ENCODE results near the gene FLYWCH2. TPM values are rescaled to one million over a fixed set of nuclear protein-coding genes. Genes with fewer than 3 reads are reported as not detected.
A peak's percentile ranks its signal among the peaks of the same experiment; 100 is the strongest.

FLYWCH2 gene
- total and polyA plus RNA-seq, 7 donors: 27.5 to 64.2 (median 43.2) TPM

GRCh38 chr16:2914233-2914632, 31.2 kb downstream of the FLYWCH2 start:
- H3K27me3 ChIP-seq: no peaks in the 10 kb centered on the region
- no peak for TF ChIP-seq POLR2AphosphoS5 (IDR thresholded peaks at IDR 0.05)
- TF ChIP-seq EP300 (IDR thresholded peaks at IDR 0.05): no peak
- no peak for TF ChIP-seq POLR2A (IDR thresholded peaks at IDR 0.05)
- TF ChIP-seq CTCF (IDR thresholded peaks at IDR 0.05): no peak
- no peak overlapping the region for H3K4me3 ChIP-seq
- no peak overlapping the region for H3K27ac ChIP-seq
- H3K9me3 ChIP-seq: no peaks in the 10 kb centered on the region
- peaks cover 0 to 39% (median 3%) of the 10 kb centered on the region in 4 donors for H3K36me3 ChIP-seq
- no peak for DNase-seq
- peaks cover 0 to 18% (median 15%) of the 10 kb centered on the region in 4 donors for H3K4me1 ChIP-seq
- WGBS, 2 donors: 94 to 95% methylated on average over 12 of the region's 12 CpGs
- intact Hi-C loops (cut with DNase I): loop anchor here (10.0 kb wide), 1 partner anchor 241 kb away; no protein-coding TSS in a partner anchor

GRCh38 chr16:2915196-2915929, 32.3 kb downstream of the FLYWCH2 start:
- H3K27ac ChIP-seq: no peak overlapping the region
- no peak for TF ChIP-seq CTCF (IDR thresholded peaks at IDR 0.05)
- no peak for TF ChIP-seq POLR2A (IDR thresholded peaks at IDR 0.05)
- no peak for TF ChIP-seq POLR2AphosphoS5 (IDR thresholded peaks at IDR 0.05)
- no peak for TF ChIP-seq EP300 (IDR thresholded peaks at IDR 0.05)
- no peak overlapping the region for H3K4me3 ChIP-seq
- intact Hi-C loops (cut with DNase I): loop anchor here (5.0 to 10.0 kb wide), 2 partner anchors 33 to 239 kb away; partner anchors contain the start of gene FLYWCH2
- no peaks in the 10 kb centered on the region for H3K27me3 ChIP-seq
- no peak for DNase-seq
- 90 to 94% methylated on average over 13 of the region's 13 CpGs for WGBS, 2 donors
- no peaks in the 10 kb centered on the region for H3K9me3 ChIP-seq
- H3K4me1 ChIP-seq: peaks cover 0 to 25% (median 22%) of the 10 kb centered on the region in 4 donors
- peaks cover 0 to 39% (median 3%) of the 10 kb centered on the region in 4 donors for H3K36me3 ChIP-seq

GRCh38 chr16:2919511-2920255, 36.7 kb downstream of the FLYWCH2 start:
- Histone ChIP-seq H3K4me3 (no peak overlapping the region), H3K27me3 (no peaks in the 10 kb centered on the region), H3K4me1 (peaks cover 0 to 10% (median 7%) of the 10 kb centered on the region in 4 donors), H3K9me3 (no peaks in the 10 kb centered on the region), H3K27ac (peak overlapping the region; percentile 67 to 79 (median 72)), H3K36me3 (peaks cover 0 to 46% (median 4%) of the 10 kb centered on the region in 4 donors)
- 16 to 20% methylated on average over 13 of the region's 13 CpGs for WGBS, 2 donors
- TF ChIP-seq POLR2AphosphoS5 (IDR thresholded peaks at IDR 0.05) (peak in 3 of 4 donors; percentile 32 to 39 (median 35)), CTCF (IDR thresholded peaks at IDR 0.05) (peak; percentile 93 to 98 (median 96)), EP300 (IDR thresholded peaks at IDR 0.05) (no peak)
- DNase-seq: peak; percentile 83
- intact Hi-C loops (cut with DNase I): loop anchor here (1.0 to 10.0 kb wide), 3 partner anchors 15 to 235 kb away; partner anchors contain the start of gene FLYWCH2

- no peaks in the 10 kb centered on the region for H3K27me3 ChIP-seq
- H3K4me3 ChIP-seq: no peak overlapping the region
- peaks cover 0 to 16% (median 2%) of the 10 kb centered on the region in 4 donors for H3K36me3 ChIP-seq
- peaks cover 0 to 20% (median 16%) of the 10 kb centered on the region in 4 donors for H3K4me1 ChIP-seq
- 96 to 97% methylated on average over 14 of the region's 14 CpGs for WGBS, 2 donors
- no peak overlapping the region for H3K27ac ChIP-seq
- TF ChIP-seq POLR2AphosphoS5 (IDR thresholded peaks at IDR 0.05): no peak
- TF ChIP-seq EP300 (IDR thresholded peaks at IDR 0.05): no peak
- no peak for TF ChIP-seq CTCF (IDR thresholded peaks at IDR 0.05)
- no peak for TF ChIP-seq POLR2A (IDR thresholded peaks at IDR 0.05)
- intact Hi-C loops (cut with DNase I): no loop called here
- H3K9me3 ChIP-seq: no peaks in the 10 kb centered on the region
- no peak for DNase-seq
These were observed 40.5 kb downstream of the FLYWCH2 start for GRCh38 chr16:2923481-2923880.
